HCT116 (cell line): ENCODE data around the gene MGAT4A.

Experiments
- CTCF ChIP-seq, 3 experiments: fragments of 200-600 bp in 1 of 3; sonication (generic) in 1 of 3; IDR thresholded peaks in 2 of 3; conservative IDR thresholded peaks in 1 of 3; 2 replicates each; pipeline ENCODE4 v1.5.1; 2012 to 2017; ENCODE audit warnings: low read depth in 2 of 3, low read length in 2 of 3, antibody characterized with exemption in 1 of 3, borderline replicate concordance in 1 of 3, control low read depth in 1 of 3, mild to moderate bottlenecking in 1 of 3, mixed read lengths in 1 of 3, mixed run types in 1 of 3, moderate library complexity in 1 of 3; ENCODE audit not compliant: insufficient read depth in 1 of 3
- EZH2 ChIP-seq: fragments of 200-600 bp; sonication (generic); IDR thresholded peaks from 2 replicates; pipeline ENCODE4 v1.6.1; 2017; ENCODE audit warnings: antibody characterized with exemption, mixed run types
- EZH2phosphoT487 ChIP-seq: fragments of 200-600 bp; IDR thresholded peaks from 2 replicates; pipeline ENCODE4 v1.6.1; 2018; ENCODE audit warnings: antibody characterized with exemption, borderline replicate concordance
- POLR2A ChIP-seq: IDR thresholded peaks from 2 replicates; pipeline ENCODE4 v1.7.0; 2011; ENCODE audit warnings: borderline replicate concordance; ENCODE audit not compliant: insufficient read depth, insufficient read length; ENCODE audit errors: extremely low read depth
- POLR2AphosphoS5 ChIP-seq: IDR thresholded peaks from 2 replicates; pipeline ENCODE4 v1.6.1; 2011; ENCODE audit warnings: mild to moderate bottlenecking, low read depth, low read length, moderate library complexity
- RAD21 ChIP-seq: IDR thresholded peaks from 2 replicates; pipeline ENCODE4 v1.6.1; 2012; ENCODE audit warnings: low read depth, mild to moderate bottlenecking
- REST ChIP-seq: IDR thresholded peaks from 2 replicates; pipeline ENCODE4 v1.6.1; 2012; ENCODE audit warnings: low read depth

- TF ChIP-seq REST (no peak), CTCF (IDR thresholded peaks at IDR 0.05 in 2 of 3, conservative IDR thresholded peaks at IDR 0.05 in 1 of 3; ENCODE audit: borderline replicate concordance in 1 of 3, insufficient read depth in 1 of 3, low read depth in 2 of 3, low read length in 2 of 3) (no peak), EZH2phosphoT487 (no peak), POLR2AphosphoS5 (no peak), RAD21 (no peak), EZH2 (no peak), POLR2A (no peak)
Observed at GRCh38 chr2:98753801-98754200, 22.9 kb upstream of the MGAT4A start.
